ENCODE data around the gene VPS33B. TPM values are rescaled to one million over a fixed set of nuclear protein-coding genes. Genes with fewer than 3 reads are reported as not detected.

The VPS33B gene
- total and polyA plus RNA-seq, 2 of the 13 experiments (the other 11 are each of a cell fraction or from before 2014, with no cell fraction given), result 15.8 to 16.5 TPM

GRCh38 chr15:90962021-90962420 lies 60.4 kb downstream of the VPS33B start:
- WGBS (ENCODE audit: low lambda C conversion rate), result 88% methylated on average over 4 of the region's 4 CpGs
- H3K4me3 ChIP-seq (replicated peaks in 1 of 3; ENCODE audit: insufficient read depth in 1 of 3, low read depth in 2 of 3, low read length in 3 of 3), result no peak overlapping the region
- DNase-seq (ENCODE audit: low spot score) (no peak), FAIRE-seq (no peak), ATAC-seq (no peak)
- H4K20me1 ChIP-seq (ENCODE audit: insufficient read depth, low read length), result no peaks in the 10 kb centered on the region
- no peak overlapping the region for H3K4me2 ChIP-seq (ENCODE audit: low read depth, low read length)
- no peaks in the 10 kb centered on the region for H3K79me2 ChIP-seq (ENCODE audit: insufficient read depth, low read length)
- H3K9me3 ChIP-seq (ENCODE audit: low read length), result no peaks in the 10 kb centered on the region
- no peak overlapping the region for H2AFZ ChIP-seq (ENCODE audit: low read length)
- in situ Hi-C loops (cut with HindIII; ENCODE audit: extremely low pct_ligation_motif_present, low pct_unique_long_range_greater_than_20kb) (no loop called here), intact Hi-C loops (cut with micrococcal nuclease; ENCODE audit: unreplicated experiment) (no loop called here)
- no peaks in the 10 kb centered on the region for H3K27me3 ChIP-seq (ENCODE audit: control insufficient read depth in 1 of 2, insufficient read depth in 2 of 2, low read length in 2 of 2)
- no TSS peak for BruUV-seq (replicated peaks)
- CTCF ChIA-PET (ENCODE audit: low intra/inter-chr PET ratio, low total read pairs), result no interaction called here
- POLR2A ChIA-PET, result no interaction called here
- TF ChIP-seq SCMH1 (CRISPR knock-in tag; IDR thresholded peaks at IDR 0.05; ENCODE audit: borderline replicate concordance), result no peak
- peak; percentile 79 for TF ChIP-seq RBM22 (optimal IDR thresholded peaks at IDR 0.05; ENCODE audit: low read length)
- no peaks in the 10 kb centered on the region for H3K4me1 ChIP-seq (ENCODE audit: insufficient read depth, low read length)
- no peak overlapping the region for H3K27ac ChIP-seq (ENCODE audit: extremely low read length, insufficient read depth, low read length)
- H3K36me3 ChIP-seq (replicated peaks in 1 of 2; ENCODE audit: control insufficient read depth in 1 of 2, insufficient read depth in 2 of 2, low read length in 2 of 2), result peaks cover 19 to 54% of the 10 kb centered on the region in 2 experiments
- H3K9ac ChIP-seq (ENCODE audit: insufficient read depth, low read depth, low read length), result no peak overlapping the region

- Histone ChIP-seq H3K4me2 (ENCODE audit: low read depth, low read length) (no peak overlapping the region), H3K9ac (ENCODE audit: insufficient read depth, low read depth, low read length) (no peak overlapping the region), H3K9me3 (ENCODE audit: low read length) (no peaks in the 10 kb centered on the region), H3K4me3 (replicated peaks in 1 of 3; ENCODE audit: insufficient read depth in 1 of 3, low read depth in 2 of 3, low read length in 3 of 3) (no peak overlapping the region), H3K4me1 (ENCODE audit: insufficient read depth, low read length) (peaks cover 9% of the 10 kb centered on the region), H3K27ac (ENCODE audit: extremely low read length, insufficient read depth, low read length) (no peak overlapping the region), H4K20me1 (ENCODE audit: insufficient read depth, low read length) (no peaks in the 10 kb centered on the region), H3K36me3 (replicated peaks in 1 of 2; ENCODE audit: control insufficient read depth in 1 of 2, insufficient read depth in 2 of 2, low read length in 2 of 2) (peaks cover 14 to 44% of the 10 kb centered on the region in 2 experiments; a peak in 4 of 5 replicates), H2AFZ (ENCODE audit: low read length) (no peak overlapping the region), H3K27me3 (ENCODE audit: control insufficient read depth in 1 of 2, insufficient read depth in 2 of 2, low read length in 2 of 2) (no peaks in the 10 kb centered on the region), H3K79me2 (ENCODE audit: insufficient read depth, low read length) (peaks cover 6% of the 10 kb centered on the region)
- ATAC-seq (no peak), DNase-seq (ENCODE audit: low spot score) (no peak), FAIRE-seq (no peak)
- no TSS peak for BruUV-seq (replicated peaks)
- ChIA-PET CTCF (ENCODE audit: low intra/inter-chr PET ratio, low total read pairs) (no interaction called here), POLR2A (no interaction called here)
- WGBS (ENCODE audit: low lambda C conversion rate), result 94% methylated on average over 18 of the region's 20 CpGs
- intact Hi-C loops (cut with micrococcal nuclease; ENCODE audit: unreplicated experiment), result no loop called here
- in situ Hi-C loops (cut with HindIII; ENCODE audit: extremely low pct_ligation_motif_present, low pct_unique_long_range_greater_than_20kb), result no loop called here
- TF ChIP-seq PHB2 (IDR thresholded peaks at IDR 0.05; ENCODE audit: partially characterized antibody) (no peak), ZFYVE20 (CRISPR knock-in tag; IDR thresholded peaks at IDR 0.05; ENCODE audit: borderline replicate concordance, low read depth) (no peak), TRAFD1 (CRISPR knock-in tag; IDR thresholded peaks at IDR 0.05; ENCODE audit: borderline replicate concordance) (no peak), ZNF839 (CRISPR knock-in tag; IDR thresholded peaks at IDR 0.05; ENCODE audit: borderline replicate concordance) (no peak), ZNF674 (CRISPR knock-in tag; IDR thresholded peaks at IDR 0.05; ENCODE audit: low read depth) (no peak)
Observed at GRCh38 chr15:90960298-90961091, 61.9 kb downstream of the VPS33B start.
